Liver (tissue), 9 donors: Measurements from ENCODE around the gene CDH22. TPM values are rescaled to one million over a fixed set of nuclear protein-coding genes. Genes with fewer than 3 reads are reported as not detected.

Source experiments
- DNase-seq: peaks from one replicate; pipeline ENCODE4 v3.0.0-alpha.2; 2017; ENCODE audit warnings: low spot score
- H3K27ac ChIP-seq, 2 donors: one replicate each; pipeline ENCODE4 v1.7.0; 2013; ENCODE audit warnings: inconsistent platforms in 2 of 2, low read length in 2 of 2, control low read depth in 1 of 2, low read depth in 1 of 2, mild to moderate bottlenecking in 1 of 2
- H3K27me3 ChIP-seq, 4 donors: one replicate each; pipeline versions ENCODE4 v1.6.1 to v1.7.0; 2013; ENCODE audit warnings: low read length in 3 of 4, inconsistent platforms in 1 of 4, mild to moderate bottlenecking in 1 of 4, moderate library complexity in 1 of 4; ENCODE audit not compliant: control insufficient read depth in 4 of 4, insufficient read depth in 4 of 4
- H3K36me3 ChIP-seq, 4 donors: one replicate each; pipeline versions ENCODE4 v1.6.1 to v1.7.0; 2013; ENCODE audit warnings: low read length in 3 of 4, mild to moderate bottlenecking in 3 of 4, low read depth in 1 of 4, moderate library complexity in 1 of 4; ENCODE audit not compliant: control insufficient read depth in 4 of 4, insufficient read depth in 3 of 4
- H3K4me1 ChIP-seq, 4 donors: one replicate each; pipeline versions ENCODE4 v1.6.1 to v1.7.0; 2013; ENCODE audit warnings: low read length in 3 of 4, mild to moderate bottlenecking in 3 of 4, moderate library complexity in 1 of 4; ENCODE audit not compliant: control insufficient read depth in 4 of 4, insufficient read depth in 4 of 4
- H3K4me3 ChIP-seq, 3 donors: one replicate each; pipeline versions ENCODE4 v1.6.1 to v1.7.0; 2013; ENCODE audit warnings: low read length in 3 of 3, control low read depth in 1 of 3, low read depth in 1 of 3, mild to moderate bottlenecking in 1 of 3
- H3K9ac ChIP-seq, 2 donors: one replicate each; pipeline ENCODE4 v1.7.0; 2013; ENCODE audit warnings: low read length in 2 of 2, mild to moderate bottlenecking in 2 of 2, moderate library complexity in 2 of 2, control low read depth in 1 of 2, low read depth in 1 of 2
- H3K9me3 ChIP-seq, 4 donors: one replicate each; pipeline versions ENCODE4 v1.6.1 to v1.7.0; 2013; ENCODE audit warnings: low read length in 3 of 4; ENCODE audit not compliant: control insufficient read depth in 4 of 4
- ATF3 ChIP-seq: IDR thresholded peaks from 2 replicates; pipeline ENCODE4 v1.6.1; 2016; ENCODE audit warnings: antibody characterized with exemption
- CTCF ChIP-seq: fragments of 150-350 bp; IDR thresholded peaks from 2 replicates; pipeline ENCODE4 v1.5.1; 2017; ENCODE audit warnings: improper control_type of control experiment, low read depth, low read length; ENCODE audit not compliant: missing input control
- EGR1 ChIP-seq, 2 donors: IDR thresholded peaks; 2 replicates each; pipeline ENCODE4 v1.6.1; 2016 to 2018; ENCODE audit warnings: antibody characterized with exemption in 2 of 2, low read depth in 2 of 2
- FOXA1 ChIP-seq: IDR thresholded peaks from 2 replicates; pipeline ENCODE4 v1.6.1; 2016; ENCODE audit warnings: antibody characterized with exemption
- FOXA2 ChIP-seq: IDR thresholded peaks from 2 replicates; pipeline ENCODE4 v1.6.1; 2016; ENCODE audit warnings: antibody characterized with exemption
- GABPA ChIP-seq, 2 donors: IDR thresholded peaks in 1 of 2; conservative IDR thresholded peaks in 1 of 2; 2 replicates each; pipeline ENCODE4 v1.6.1; 2016; ENCODE audit warnings: antibody characterized with exemption in 2 of 2, mild to moderate bottlenecking in 1 of 2, moderate library complexity in 1 of 2
- HNF4A ChIP-seq, 2 donors: conservative IDR thresholded peaks; 2 replicates each; pipeline ENCODE4 v1.6.1; 2016; ENCODE audit warnings: antibody characterized with exemption in 2 of 2, mild to moderate bottlenecking in 2 of 2
- HNF4G ChIP-seq: IDR thresholded peaks from 2 replicates; pipeline ENCODE4 v1.6.1; 2016; ENCODE audit warnings: antibody characterized with exemption
- JUND ChIP-seq, 2 donors: IDR thresholded peaks; 2 replicates each; pipeline ENCODE4 v1.6.1; 2016; ENCODE audit warnings: antibody characterized with exemption in 2 of 2
- NR2F2 ChIP-seq: IDR thresholded peaks from 2 replicates; pipeline ENCODE4 v1.6.1; 2016; ENCODE audit warnings: antibody characterized with exemption
- RAD21 ChIP-seq, 2 donors: IDR thresholded peaks; 2 replicates each; pipeline ENCODE4 v1.6.1; 2016; ENCODE audit warnings: antibody characterized with exemption in 2 of 2, mild to moderate bottlenecking in 2 of 2
- REST ChIP-seq: IDR thresholded peaks from 2 replicates; pipeline ENCODE4 v1.6.1; 2016; ENCODE audit warnings: antibody characterized with exemption, mild to moderate bottlenecking
- SP1 ChIP-seq: IDR thresholded peaks from 2 replicates; pipeline ENCODE4 v1.6.1; 2018; ENCODE audit warnings: antibody characterized with exemption, mild to moderate bottlenecking
- TAF1 ChIP-seq: conservative IDR thresholded peaks from 2 replicates; pipeline ENCODE4 v1.6.1; 2016; ENCODE audit warnings: antibody characterized with exemption, mild to moderate bottlenecking
- YY1 ChIP-seq: IDR thresholded peaks from 2 replicates; pipeline ENCODE4 v1.6.1; 2016; ENCODE audit warnings: antibody characterized with exemption, mild to moderate bottlenecking
- WGBS: extraction: QIAGEN DNeasy Blood & Tissue Kit; methylation state at CpG from one replicate; pipeline ENCODE4 v1.1.7; 2013; 5-methylcytosine and 5-hydroxymethylcytosine counted together
- polyA plus RNA-seq, 2 donors: library from polyadenylated mRNA; stranded (reverse) in 1 of 2; unstranded in 1 of 2; fragments of 200-250 nt in 1 of 2; fragments of >200 nt in 1 of 2; fragmentation: Nextera tagmentation in 1 of 2; extraction: Ambion mirVana in 1 of 2; gene quantifications; one replicate each; pipeline versions ENCODE4 v1.2.1 to v1.2.3, GENCODE V29; 2013 to 2015
- total RNA-seq, 2 donors: library from RNA; depleted of rRNA; stranded (reverse); fragments of >200 nt; gene quantifications; one replicate each; pipeline ENCODE4 v1.2.3, GENCODE V29; 2014
- TF ChIP-seq, protein P1 (sequence below): IDR thresholded peaks from 2 replicates; pipeline ENCODE4 v1.6.1; 2016; ENCODE audit warnings: antibody characterized with exemption
- donor health status: healthy.
- donor health status: healthy.
- donor health status: healthy.
- donor health status: healthy.
- donor health status: healthy.

CDH22 gene
- total and polyA plus RNA-seq, 4 donors, result 0.02 TPM; not detected in 3

DNA sequence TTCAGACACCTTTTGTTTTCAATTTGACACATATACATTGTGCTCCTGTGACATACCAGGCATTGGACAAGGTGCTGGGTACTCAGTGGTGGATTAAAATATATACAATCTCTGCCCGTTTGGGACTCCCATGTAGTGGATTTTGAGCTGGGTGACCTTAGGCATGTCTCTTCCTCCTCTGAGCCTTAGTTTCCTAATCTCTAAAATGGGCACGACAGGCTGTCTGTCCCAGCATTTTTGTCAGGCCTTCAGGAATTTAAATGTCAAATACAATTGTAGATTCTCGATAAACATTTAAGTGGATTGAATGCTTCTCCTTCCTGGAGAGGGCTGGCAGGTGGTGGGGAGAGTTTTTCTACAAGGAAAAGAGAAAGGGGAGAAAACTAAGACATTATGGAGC is 22.6 kb downstream of the CDH22 start:
- Histone ChIP-seq H3K27ac (no peak overlapping the region), H3K4me1 (no peaks in the 10 kb centered on the region), H3K4me3 (no peak overlapping the region), H3K9ac (no peak overlapping the region), H3K9me3 (no peaks in the 10 kb centered on the region), H3K27me3 (peaks cover 0 to 10% (median under 1%) of the 10 kb centered on the region in 4 donors), H3K36me3 (no peaks in the 10 kb centered on the region)
- no peak for DNase-seq
- no peak for TF ChIP-seq FOXA1
- no peak for TF ChIP-seq FOXA2
- TF ChIP-seq SP1, result no peak
- no peak for TF ChIP-seq JUND (IDR thresholded peaks at IDR 0.05)
- TF ChIP-seq HNF4G, result no peak
- no peak for TF ChIP-seq REST
- TF ChIP-seq, protein P1, sequence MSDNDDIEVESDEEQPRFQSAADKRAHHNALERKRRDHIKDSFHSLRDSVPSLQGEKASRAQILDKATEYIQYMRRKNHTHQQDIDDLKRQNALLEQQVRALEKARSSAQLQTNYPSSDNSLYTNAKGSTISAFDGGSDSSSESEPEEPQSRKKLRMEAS, result no peak
- no peak for TF ChIP-seq ATF3
- TF ChIP-seq NR2F2, result no peak
- TF ChIP-seq HNF4A (conservative IDR thresholded peaks at IDR 0.05), result no peak
- TF ChIP-seq RAD21 (IDR thresholded peaks at IDR 0.05), result no peak
- TF ChIP-seq TAF1, result no peak
- no peak for TF ChIP-seq YY1
- no peak for TF ChIP-seq CTCF
- TF ChIP-seq GABPA (IDR thresholded peaks at IDR 0.05 in 1 of 2, conservative IDR thresholded peaks at IDR 0.05 in 1 of 2), result no peak
- no peak for TF ChIP-seq EGR1 (IDR thresholded peaks at IDR 0.05; ENCODE audit: low read depth in 2 of 2)
- 54% methylated on average over 3 of the region's 3 CpGs for WGBS

- TF ChIP-seq REST, result no peak
- no peak overlapping the region for H3K4me3 ChIP-seq
- no peak overlapping the region for H3K9ac ChIP-seq
- no peak overlapping the region for H3K27ac ChIP-seq
- no peak for DNase-seq
- peaks cover 0 to 10% (median 3%) of the 10 kb centered on the region in 4 donors for H3K27me3 ChIP-seq
- no peaks in the 10 kb centered on the region for H3K4me1 ChIP-seq
- 56% methylated on average over 8 of the region's 8 CpGs for WGBS
- no peaks in the 10 kb centered on the region for H3K36me3 ChIP-seq
- no peaks in the 10 kb centered on the region for H3K9me3 ChIP-seq
These were observed 23.2 kb downstream of the CDH22 start for GRCh38 chr20:46285072-46285471.
